ENCODE measurements around the gene DLG5. TPM values are rescaled to one million over a fixed set of nuclear protein-coding genes. Genes with fewer than 3 reads are reported as not detected.

DLG5 gene
- total and polyA plus RNA-seq, 10 of the 15 experiments (the other 5 are each of a cell fraction or from before 2014, with no cell fraction given), result 0.18 to 6.6 (median 2.7) TPM

DNA sequence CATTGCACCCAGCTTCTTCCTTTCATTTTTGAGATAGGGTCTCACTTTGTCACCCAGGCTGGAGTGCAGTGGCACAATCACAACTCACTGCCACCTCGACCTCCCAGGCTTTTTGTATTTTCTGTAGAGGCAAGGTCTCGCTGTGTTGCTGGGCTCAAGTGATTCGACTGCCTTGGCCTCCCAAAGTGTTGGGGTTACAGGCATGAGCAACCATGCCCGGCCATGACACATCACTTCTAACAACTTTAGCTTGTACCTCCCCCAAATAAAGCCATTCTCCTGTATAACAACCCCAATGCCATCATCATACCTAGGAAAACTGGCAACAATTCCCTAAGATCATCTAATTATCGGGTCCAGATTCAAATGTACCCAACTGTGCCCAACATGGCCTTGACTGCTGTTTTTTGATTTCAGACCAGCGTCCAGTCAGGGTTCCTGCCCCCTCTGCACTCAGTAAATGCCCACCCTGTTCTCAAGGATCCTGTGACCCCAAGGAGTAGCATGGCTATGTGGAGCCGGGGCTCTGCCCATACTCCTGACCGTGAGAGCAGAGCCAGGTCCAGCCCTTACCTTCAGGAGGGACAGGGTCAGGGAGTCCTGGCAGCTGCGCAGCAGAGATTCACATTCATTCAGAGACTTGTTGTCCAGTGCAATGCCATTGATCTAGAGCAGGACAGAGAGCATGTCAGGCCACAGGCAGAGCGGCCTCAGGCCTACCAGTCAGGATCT is 102.6 kb downstream of the DLG5 start:
- CTCF ChIA-PET, result no interaction called here
- TF ChIP-seq MXI1 (IDR thresholded peaks at IDR 0.05; ENCODE audit: low read depth, low read length) (no peak), HDAC6 (IDR thresholded peaks at IDR 0.05; ENCODE audit: unreplicated experiment) (no peak), KLF5 (IDR thresholded peaks at IDR 0.05; ENCODE audit: partially characterized antibody) (no peak), BACH1 (IDR thresholded peaks at IDR 0.05; ENCODE audit: borderline replicate concordance) (no peak), ESRRA (IDR thresholded peaks at IDR 0.05; ENCODE audit: low read length) (no peak), CBX5 (IDR thresholded peaks at IDR 0.05; ENCODE audit: low read depth) (no peak), FOS (IDR thresholded peaks at IDR 0.05; ENCODE audit: borderline replicate concordance, extremely low read depth, insufficient read length) (no peak)
- TF ChIP-seq, protein P1, sequence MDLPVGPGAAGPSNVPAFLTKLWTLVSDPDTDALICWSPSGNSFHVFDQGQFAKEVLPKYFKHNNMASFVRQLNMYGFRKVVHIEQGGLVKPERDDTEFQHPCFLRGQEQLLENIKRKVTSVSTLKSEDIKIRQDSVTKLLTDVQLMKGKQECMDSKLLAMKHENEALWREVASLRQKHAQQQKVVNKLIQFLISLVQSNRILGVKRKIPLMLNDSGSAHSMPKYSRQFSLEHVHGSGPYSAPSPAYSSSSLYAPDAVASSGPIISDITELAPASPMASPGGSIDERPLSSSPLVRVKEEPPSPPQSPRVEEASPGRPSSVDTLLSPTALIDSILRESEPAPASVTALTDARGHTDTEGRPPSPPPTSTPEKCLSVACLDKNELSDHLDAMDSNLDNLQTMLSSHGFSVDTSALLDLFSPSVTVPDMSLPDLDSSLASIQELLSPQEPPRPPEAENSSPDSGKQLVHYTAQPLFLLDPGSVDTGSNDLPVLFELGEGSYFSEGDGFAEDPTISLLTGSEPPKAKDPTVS (IDR thresholded peaks at IDR 0.05; ENCODE audit: low read depth, low read length), result no peak
- TF ChIP-seq, protein P2, sequence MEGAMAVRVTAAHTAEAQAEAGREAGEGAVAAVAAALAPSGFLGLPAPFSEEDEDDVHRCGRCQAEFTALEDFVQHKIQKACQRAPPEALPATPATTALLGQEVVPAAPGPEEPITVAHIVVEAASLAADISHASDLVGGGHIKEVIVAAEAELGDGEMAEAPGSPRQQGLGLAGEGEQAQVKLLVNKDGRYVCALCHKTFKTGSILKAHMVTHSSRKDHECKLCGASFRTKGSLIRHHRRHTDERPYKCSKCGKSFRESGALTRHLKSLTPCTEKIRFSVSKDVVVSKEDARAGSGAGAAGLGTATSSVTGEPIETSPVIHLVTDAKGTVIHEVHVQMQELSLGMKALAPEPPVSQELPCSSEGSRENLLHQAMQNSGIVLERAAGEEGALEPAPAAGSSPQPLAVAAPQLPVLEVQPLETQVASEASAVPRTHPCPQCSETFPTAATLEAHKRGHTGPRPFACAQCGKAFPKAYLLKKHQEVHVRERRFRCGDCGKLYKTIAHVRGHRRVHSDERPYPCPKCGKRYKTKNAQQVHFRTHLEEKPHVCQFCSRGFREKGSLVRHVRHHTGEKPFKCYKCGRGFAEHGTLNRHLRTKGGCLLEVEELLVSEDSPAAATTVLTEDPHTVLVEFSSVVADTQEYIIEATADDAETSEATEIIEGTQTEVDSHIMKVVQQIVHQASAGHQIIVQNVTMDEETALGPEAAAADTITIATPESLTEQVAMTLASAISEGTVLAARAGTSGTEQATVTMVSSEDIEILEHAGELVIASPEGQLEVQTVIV (IDR thresholded peaks at IDR 0.05; ENCODE audit: borderline replicate concordance, partially characterized antibody), result no peak
- TF ChIP-seq, protein P3, sequence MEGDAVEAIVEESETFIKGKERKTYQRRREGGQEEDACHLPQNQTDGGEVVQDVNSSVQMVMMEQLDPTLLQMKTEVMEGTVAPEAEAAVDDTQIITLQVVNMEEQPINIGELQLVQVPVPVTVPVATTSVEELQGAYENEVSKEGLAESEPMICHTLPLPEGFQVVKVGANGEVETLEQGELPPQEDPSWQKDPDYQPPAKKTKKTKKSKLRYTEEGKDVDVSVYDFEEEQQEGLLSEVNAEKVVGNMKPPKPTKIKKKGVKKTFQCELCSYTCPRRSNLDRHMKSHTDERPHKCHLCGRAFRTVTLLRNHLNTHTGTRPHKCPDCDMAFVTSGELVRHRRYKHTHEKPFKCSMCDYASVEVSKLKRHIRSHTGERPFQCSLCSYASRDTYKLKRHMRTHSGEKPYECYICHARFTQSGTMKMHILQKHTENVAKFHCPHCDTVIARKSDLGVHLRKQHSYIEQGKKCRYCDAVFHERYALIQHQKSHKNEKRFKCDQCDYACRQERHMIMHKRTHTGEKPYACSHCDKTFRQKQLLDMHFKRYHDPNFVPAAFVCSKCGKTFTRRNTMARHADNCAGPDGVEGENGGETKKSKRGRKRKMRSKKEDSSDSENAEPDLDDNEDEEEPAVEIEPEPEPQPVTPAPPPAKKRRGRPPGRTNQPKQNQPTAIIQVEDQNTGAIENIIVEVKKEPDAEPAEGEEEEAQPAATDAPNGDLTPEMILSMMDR (IDR thresholded peaks at IDR 0.05 in 2 of 3, conservative IDR thresholded peaks at IDR 0.05 in 1 of 3; ENCODE audit: control insufficient read depth in 2 of 3, extremely low read depth in 1 of 3, insufficient read depth in 1 of 3, low read depth in 3 of 3, low read length in 3 of 3), result no peak
- TF ChIP-seq, protein P4, sequence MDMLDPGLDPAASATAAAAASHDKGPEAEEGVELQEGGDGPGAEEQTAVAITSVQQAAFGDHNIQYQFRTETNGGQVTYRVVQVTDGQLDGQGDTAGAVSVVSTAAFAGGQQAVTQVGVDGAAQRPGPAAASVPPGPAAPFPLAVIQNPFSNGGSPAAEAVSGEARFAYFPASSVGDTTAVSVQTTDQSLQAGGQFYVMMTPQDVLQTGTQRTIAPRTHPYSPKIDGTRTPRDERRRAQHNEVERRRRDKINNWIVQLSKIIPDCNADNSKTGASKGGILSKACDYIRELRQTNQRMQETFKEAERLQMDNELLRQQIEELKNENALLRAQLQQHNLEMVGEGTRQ (IDR thresholded peaks at IDR 0.05; ENCODE audit: borderline replicate concordance, low read depth, low read length), result no peak

More for the DNA sequence above, 102.6 kb downstream of the DLG5 start:
- WGBS (ENCODE audit: insufficient coverage, insufficient replicate concordance, low lambda C conversion rate, missing lambda C conversion rate), result 55% methylated on average over 10 of the region's 10 CpGs
- intact Hi-C loops (cut with micrococcal nuclease; ENCODE audit: unreplicated experiment), result no loop called here
- Histone ChIP-seq H2AFZ (ENCODE audit: control insufficient read depth, low read depth, low read length) (no peak overlapping the region), H3K9ac (ENCODE audit: control insufficient read depth, insufficient read depth, low read length) (no peak overlapping the region), H3K4me1 (ENCODE audit: control insufficient read depth, insufficient read depth, low read length) (no peaks in the 10 kb centered on the region), H3K4me3 (no peak overlapping the region), H3K27me3 (replicated peaks in 1 of 2; ENCODE audit: control insufficient read depth in 2 of 2, insufficient read depth in 2 of 2, low read length in 1 of 2) (no peaks in the 10 kb centered on the region), H3K9me3 (replicated peaks; ENCODE audit: control insufficient read depth, insufficient read depth, low read length) (no peaks in the 10 kb centered on the region), H3K36me3 (ENCODE audit: control insufficient read depth in 2 of 2, insufficient read depth in 2 of 2, low read length in 1 of 2) (peaks cover 0 to 1% of the 10 kb centered on the region in 2 experiments; a peak in 2 of 4 replicates), H3K27ac (ENCODE audit: control insufficient read depth, insufficient read depth) (no peak overlapping the region), H3K79me2 (ENCODE audit: control insufficient read depth, insufficient read depth, low read length) (no peaks in the 10 kb centered on the region), H3K4me2 (ENCODE audit: control insufficient read depth, insufficient read depth) (no peak overlapping the region), H4K20me1 (ENCODE audit: control insufficient read depth, insufficient read depth) (no peaks in the 10 kb centered on the region)
- ChIA-PET POLR2A (no interaction called here), SMC1A (ENCODE audit: uncharacterized antibody, unreplicated experiment) (no interaction called here), RAD21 (ENCODE audit: unreplicated experiment) (no interaction called here)
- FAIRE-seq, result no peak
- BruUV-seq (replicated peaks), result no TSS peak
- in situ Hi-C loops (cut with MboI), result no loop called here
- ATAC-seq, result no peak
- no peak for DNase-seq (ENCODE audit: low read depth, low spot score)
